OCI-LY1 (cell line): ENCODE measurements around the gene COMP.

Experiments used
- CTCF ChIP-seq: fragments of 200-600 bp; sonication (generic), shearing (Covaris generic); IDR thresholded peaks from 2 replicates; pipeline ENCODE4 v1.5.1; 2017; ENCODE audit warnings: mild to moderate bottlenecking, antibody characterized with exemption, low read length, moderate library complexity, mixed read lengths
- EZH2 ChIP-seq: fragments of 200-600 bp; sonication (generic), shearing (Covaris generic); IDR thresholded peaks from 2 replicates; pipeline ENCODE4 v1.8.0; 2017; ENCODE audit warnings: borderline replicate concordance, mixed run types, mild to moderate bottlenecking, antibody characterized with exemption, low read length, moderate library complexity, mixed read lengths

GRCh38 chr19:18746401-18747325 is 44.4 kb downstream of the COMP start:
- TF ChIP-seq CTCF (no peak), EZH2 (no peak)
